ENCODE results near the gene SUPT6H. TPM values are rescaled to one million over a fixed set of nuclear protein-coding genes. Genes with fewer than 3 reads are reported as not detected.

The SUPT6H gene
- total RNA-seq, 4 donors from 2014 or later = 61.5 to 101 (median 96.0) TPM

- peaks cover 3 to 59% (median 28%) of the 10 kb centered on the region in 4 donors for H3K4me1 ChIP-seq
- TF ChIP-seq POLR2A (IDR thresholded peaks at IDR 0.05) (peak in 1 of 2 donors; percentile 52), CTCF (IDR thresholded peaks at IDR 0.05) (peak in 1 of 6 experiments; percentile 13)
- peaks cover 0 to 39% (median 0%) of the 10 kb centered on the region in 3 donors for H3K36me3 ChIP-seq
- peak in 2 of 3 donors; percentile 90 to 91 for DNase-seq
- no peaks in the 10 kb centered on the region for H3K27me3 ChIP-seq
- H3K9me3 ChIP-seq = no peaks in the 10 kb centered on the region
- H3K27ac ChIP-seq = peak overlapping the region; percentile 99 to 100 (median 99)
- peak overlapping the region in 2 of 4 donors; percentile 92 to 97 for H3K4me3 ChIP-seq
Observed at GRCh38 chr17:28746611-28747050, 84.6 kb downstream of the SUPT6H start.

GRCh38 chr17:28747051-28747691, 85.2 kb downstream of the SUPT6H start:
- Histone ChIP-seq H3K4me1 (peaks cover 3 to 57% (median 26%) of the 10 kb centered on the region in 4 donors), H3K4me3 (peak overlapping the region in 2 of 4 donors; percentile 37 to 92), H3K9me3 (no peaks in the 10 kb centered on the region), H3K27ac (peak overlapping the region; percentile 99 to 100 (median 99)), H3K36me3 (peaks cover 0 to 40% (median 0%) of the 10 kb centered on the region in 3 donors), H3K27me3 (no peaks in the 10 kb centered on the region)
- TF ChIP-seq POLR2A (IDR thresholded peaks at IDR 0.05) (no peak), CTCF (IDR thresholded peaks at IDR 0.05) (peak in 1 of 6 experiments; percentile 2)
- no peak for DNase-seq

- TF ChIP-seq CTCF (IDR thresholded peaks at IDR 0.05) (no peak), POLR2A (IDR thresholded peaks at IDR 0.05) (no peak)
- Histone ChIP-seq H3K36me3 (peaks cover 0 to 40% (median 0%) of the 10 kb centered on the region in 3 donors), H3K27me3 (no peaks in the 10 kb centered on the region), H3K4me1 (peaks cover 3 to 51% (median 24%) of the 10 kb centered on the region in 4 donors), H3K4me3 (peak overlapping the region in 2 of 4 donors; percentile 37 to 92), H3K9me3 (no peaks in the 10 kb centered on the region), H3K27ac (peak overlapping the region; percentile 27 to 100 (median 99))
- no peak for DNase-seq
Observed at GRCh38 chr17:28747801-28748750, 86.1 kb downstream of the SUPT6H start.

- DNase-seq = no peak
- H3K4me1 ChIP-seq = peaks cover 3 to 47% (median 24%) of the 10 kb centered on the region in 4 donors
- no peak for TF ChIP-seq POLR2A (IDR thresholded peaks at IDR 0.05)
- TF ChIP-seq CTCF (IDR thresholded peaks at IDR 0.05) = no peak
- peak overlapping the region in 1 of 4 donors; percentile 4 for H3K4me3 ChIP-seq
- peak overlapping the region; percentile 12 to 100 (median 78) for H3K27ac ChIP-seq
- peaks cover 0 to 40% (median 0%) of the 10 kb centered on the region in 3 donors for H3K36me3 ChIP-seq
- H3K9me3 ChIP-seq = no peaks in the 10 kb centered on the region
- no peaks in the 10 kb centered on the region for H3K27me3 ChIP-seq
Observed at GRCh38 chr17:28748852-28749515, 87.0 kb downstream of the SUPT6H start.
